Rectal smooth muscle tissue (tissue), 1 donor: ENCODE data around the gene BDP1.
"Not testable (repeated sequence)": the region's sequence is repeated elsewhere in the genome, so short reads cannot be mapped to it uniquely, and the experiment has no call there.

ENCODE experiments used
- H3K27ac ChIP-seq: one replicate; pipeline ENCODE4 v1.7.0; 2013; ENCODE audit warnings: low read depth, low read length, inconsistent platforms
- H3K27me3 ChIP-seq: one replicate; pipeline ENCODE4 v1.7.0; 2013; ENCODE audit warnings: low read length; ENCODE audit not compliant: control insufficient read depth, insufficient read depth
- H3K36me3 ChIP-seq: one replicate; pipeline ENCODE4 v1.7.0; 2013; ENCODE audit warnings: low read length; ENCODE audit not compliant: control insufficient read depth, insufficient read depth
- H3K4me1 ChIP-seq: one replicate; pipeline ENCODE4 v1.7.0; 2013; ENCODE audit warnings: low read length; ENCODE audit not compliant: control insufficient read depth, insufficient read depth
- H3K4me3 ChIP-seq: one replicate; pipeline ENCODE4 v1.7.0; 2013; ENCODE audit warnings: low read length
- H3K9ac ChIP-seq: one replicate; pipeline ENCODE4 v1.7.0; 2013; ENCODE audit warnings: low read length

Gene BDP1

DNA sequence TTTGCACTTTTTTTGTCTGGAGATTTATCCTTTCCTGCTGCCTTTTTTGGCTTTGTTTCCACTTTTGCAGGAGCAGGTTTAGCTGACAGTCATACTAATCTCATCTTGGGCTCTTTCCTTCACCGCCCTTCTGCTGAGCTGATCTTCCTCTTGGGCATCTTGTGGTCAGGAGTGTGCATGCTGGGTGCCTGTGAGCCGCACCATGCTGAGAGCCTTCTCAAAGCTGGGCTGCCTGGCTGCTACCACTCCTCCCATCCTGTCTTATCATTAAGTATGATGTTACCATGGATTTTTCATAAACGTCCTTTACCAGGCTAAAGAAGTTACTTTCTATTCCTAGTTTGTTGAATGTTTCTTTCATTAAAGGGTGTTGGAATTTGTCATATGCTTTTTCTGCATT, 82.2 kb downstream of the BDP1 start:
- no peak overlapping the region for H3K4me3 ChIP-seq
- no peaks in the 10 kb centered on the region for H3K4me1 ChIP-seq
- no peak overlapping the region for H3K27ac ChIP-seq
- no peaks in the 10 kb centered on the region for H3K27me3 ChIP-seq
- no peak overlapping the region for H3K9ac ChIP-seq
- peaks cover 5% of the 10 kb centered on the region for H3K36me3 ChIP-seq

- H3K27ac ChIP-seq, H3K9ac ChIP-seq, H3K27me3 ChIP-seq, H3K4me3 ChIP-seq, H3K4me1 ChIP-seq: not testable (repeated sequence)
- H3K36me3 ChIP-seq: peaks cover 16% of the 10 kb centered on the region
These were observed 95.4 kb downstream of the BDP1 start for GRCh38 chr5:71550885-71551284.

DNA sequence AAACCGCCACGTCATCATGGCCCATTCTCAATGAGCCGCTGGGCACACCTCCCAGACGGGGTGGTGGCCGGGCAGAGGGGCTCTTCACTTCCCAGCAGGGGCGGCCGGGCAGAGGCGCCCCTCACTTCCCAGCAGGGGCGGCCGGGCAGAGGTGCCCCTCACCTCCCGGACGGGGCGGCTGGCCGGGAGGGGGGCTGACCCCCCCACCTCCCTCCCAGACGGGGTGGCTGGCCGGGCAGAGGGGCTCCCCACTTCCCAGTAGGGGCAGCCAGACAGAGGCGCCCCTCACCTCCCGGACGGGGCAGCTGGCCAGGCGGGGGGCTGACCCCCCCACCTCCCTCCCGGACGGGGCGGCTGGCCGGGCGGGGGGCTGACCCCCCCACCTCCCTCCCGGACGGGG, 96.1 kb downstream of the BDP1 start:
- not testable (repeated sequence) for H3K9ac ChIP-seq, H3K4me1 ChIP-seq, H3K27me3 ChIP-seq, H3K4me3 ChIP-seq, H3K27ac ChIP-seq
- H3K36me3 ChIP-seq: peaks cover 15% of the 10 kb centered on the region

DNA sequence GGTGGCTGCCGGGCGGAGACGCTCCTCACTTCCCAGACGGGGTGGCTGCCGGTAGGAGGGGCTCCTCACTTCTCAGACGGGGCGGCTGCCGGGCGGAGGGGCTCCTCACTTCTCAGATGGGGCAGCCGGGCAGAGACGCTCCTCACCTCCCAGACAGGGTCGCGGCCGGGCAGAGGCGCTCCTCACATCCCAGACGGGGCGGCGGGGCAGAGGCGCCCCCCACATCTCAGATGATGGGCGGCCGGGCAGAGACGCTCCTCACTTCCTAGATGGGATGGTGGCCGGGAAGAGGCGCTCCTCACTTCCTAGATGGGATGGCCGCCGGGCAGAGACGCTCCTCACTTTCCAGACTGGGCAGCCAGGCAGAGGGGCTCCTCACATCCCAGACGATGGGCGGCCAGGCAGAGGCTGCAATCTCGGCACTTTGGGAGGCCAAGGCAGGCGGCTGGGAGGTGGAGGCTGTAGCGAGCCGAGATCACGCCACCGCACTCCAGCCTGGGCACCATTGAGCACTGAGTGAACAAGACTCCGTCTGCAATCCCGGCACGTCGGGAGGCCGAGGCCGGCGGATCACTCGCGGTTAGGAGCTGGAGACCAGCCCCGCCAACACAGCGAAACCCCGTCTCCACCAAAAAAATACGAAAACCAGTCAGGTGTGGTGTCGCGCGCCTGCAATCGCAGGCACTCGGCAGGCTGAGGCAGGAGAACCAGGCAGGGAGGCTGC, 96.7 kb downstream of the BDP1 start:
- not testable (repeated sequence) for H3K27ac ChIP-seq, H3K4me1 ChIP-seq, H3K9ac ChIP-seq, H3K4me3 ChIP-seq, H3K27me3 ChIP-seq
- peaks cover 14% of the 10 kb centered on the region for H3K36me3 ChIP-seq

DNA sequence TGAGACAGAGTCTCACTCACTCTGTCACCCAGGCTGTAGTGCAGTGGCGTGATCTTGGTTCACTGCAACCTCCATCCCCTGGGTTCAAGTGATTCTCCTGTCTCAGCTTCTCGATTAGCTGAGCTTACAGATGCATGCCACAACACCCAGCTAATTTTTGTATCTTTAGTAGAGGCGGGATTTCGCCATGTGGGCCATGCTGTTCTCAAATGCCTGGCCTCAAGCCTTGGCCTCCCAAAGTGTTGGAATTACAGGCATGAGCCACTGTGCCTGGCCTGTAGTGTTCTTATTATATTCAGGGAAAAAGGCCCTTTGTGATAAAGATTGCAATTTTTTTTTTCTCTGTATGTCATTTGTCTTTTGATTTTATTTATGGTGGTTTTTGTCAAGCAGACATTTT, 107.7 kb downstream of the BDP1 start:
- H3K27ac ChIP-seq: no peak overlapping the region
- no peaks in the 10 kb centered on the region for H3K27me3 ChIP-seq
- H3K36me3 ChIP-seq: peaks cover 17% of the 10 kb centered on the region
- no peak overlapping the region for H3K4me3 ChIP-seq
- H3K9ac ChIP-seq: no peak overlapping the region
- no peaks in the 10 kb centered on the region for H3K4me1 ChIP-seq

DNA sequence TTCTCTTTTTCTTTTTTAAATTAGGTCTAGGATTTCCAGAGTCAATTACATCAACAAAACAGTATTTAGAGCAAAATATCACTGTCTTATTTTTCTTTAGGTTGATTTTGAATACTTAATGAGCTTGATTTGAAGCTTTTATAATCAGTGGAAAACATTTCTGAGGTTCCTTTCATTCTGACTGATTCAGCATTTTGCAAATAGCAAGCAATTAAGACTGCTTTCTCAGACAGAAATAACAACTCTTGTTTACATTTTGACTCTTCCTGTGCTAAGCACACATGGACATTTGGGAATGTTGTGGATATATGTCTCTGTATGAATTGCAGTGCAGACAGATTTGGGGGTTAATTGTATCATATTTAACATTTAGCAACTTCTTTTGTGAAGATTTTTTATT, 109.4 kb downstream of the BDP1 start:
- no peaks in the 10 kb centered on the region for H3K4me1 ChIP-seq
- H3K36me3 ChIP-seq: peaks cover 21% of the 10 kb centered on the region
- no peaks in the 10 kb centered on the region for H3K27me3 ChIP-seq
- no peak overlapping the region for H3K4me3 ChIP-seq
- no peak overlapping the region for H3K27ac ChIP-seq
- H3K9ac ChIP-seq: no peak overlapping the region

GRCh38 chr5:71569748-71570509, 114.5 kb downstream of the BDP1 start:
- Histone ChIP-seq H3K9ac (no peak overlapping the region), H3K36me3 (peaks cover 10% of the 10 kb centered on the region), H3K27ac (no peak overlapping the region), H3K4me3 (no peak overlapping the region), H3K4me1 (no peaks in the 10 kb centered on the region), H3K27me3 (no peaks in the 10 kb centered on the region)

- H3K27ac ChIP-seq, H3K27me3 ChIP-seq, H3K36me3 ChIP-seq, H3K4me1 ChIP-seq, H3K4me3 ChIP-seq, H3K9ac ChIP-seq: not testable (repeated sequence)
These were observed 116.4 kb downstream of the BDP1 start for GRCh38 chr5:71571811-71572210.

DNA sequence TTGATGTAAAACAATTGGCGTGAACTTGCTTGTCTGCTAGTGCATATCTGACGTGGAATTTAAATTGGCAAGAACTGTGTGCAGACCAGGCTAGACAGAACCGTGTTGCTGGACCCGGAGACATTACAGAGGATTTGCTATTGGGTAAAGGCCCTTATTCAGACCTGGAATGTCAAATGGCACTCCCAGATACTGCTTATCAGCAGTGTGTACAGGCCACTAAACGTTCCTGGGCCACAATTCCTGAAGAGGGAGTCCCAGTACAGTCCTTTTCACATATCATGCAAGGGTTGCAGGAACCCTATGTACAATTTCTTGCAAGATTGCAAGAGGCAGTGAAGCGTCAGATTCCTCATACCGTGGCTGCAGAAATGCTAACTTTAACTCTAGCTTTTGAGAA, 118.1 kb downstream of the BDP1 start:
- Histone ChIP-seq H3K9ac (no peak overlapping the region), H3K36me3 (no peaks in the 10 kb centered on the region), H3K27me3 (no peaks in the 10 kb centered on the region), H3K4me3 (no peak overlapping the region), H3K4me1 (no peaks in the 10 kb centered on the region), H3K27ac (no peak overlapping the region)

GRCh38 chr5:71575588-71575987, 120.1 kb downstream of the BDP1 start:
- H3K4me3 ChIP-seq, H3K9ac ChIP-seq, H3K4me1 ChIP-seq, H3K27ac ChIP-seq, H3K36me3 ChIP-seq, H3K27me3 ChIP-seq: not testable (repeated sequence)

GRCh38 chr5:71576241-71576640, 120.8 kb downstream of the BDP1 start:
- no peaks in the 10 kb centered on the region for H3K36me3 ChIP-seq
- no peak overlapping the region for H3K9ac ChIP-seq
- no peak overlapping the region for H3K4me3 ChIP-seq

DNA sequence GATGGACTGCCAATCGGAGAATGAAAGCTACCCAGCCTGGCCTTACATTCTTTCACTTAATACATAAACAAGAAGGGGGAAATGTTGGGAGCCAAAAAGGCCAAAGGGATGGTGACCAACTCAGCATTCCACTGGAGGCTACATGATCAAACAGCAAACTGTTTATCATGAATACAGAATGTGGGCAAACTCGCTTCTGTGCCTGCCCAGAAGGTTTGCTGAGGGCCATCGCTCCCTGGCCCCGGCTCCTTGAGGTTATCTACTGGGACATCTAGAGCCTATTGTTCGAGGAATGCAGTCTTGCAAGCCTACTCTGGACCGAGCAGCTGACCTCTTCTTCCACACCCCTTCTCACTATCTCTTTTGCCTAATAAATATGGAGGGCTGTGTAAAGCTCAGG, 122.4 kb downstream of the BDP1 start:
- not testable (repeated sequence) for H3K4me1 ChIP-seq, H3K9ac ChIP-seq, H3K36me3 ChIP-seq, H3K27me3 ChIP-seq, H3K4me3 ChIP-seq, H3K27ac ChIP-seq

More at GRCh38 chr5:71576241-71576640, 120.8 kb downstream of the BDP1 start:
- Histone ChIP-seq H3K27ac (no peak overlapping the region), H3K27me3 (no peaks in the 10 kb centered on the region), H3K4me1 (no peaks in the 10 kb centered on the region)
